ENCODE measurements around the gene TSPAN3. TPM values are rescaled to one million over a fixed set of nuclear protein-coding genes. Genes with fewer than 3 reads are reported as not detected.

Gene TSPAN3
- total RNA-seq, 1 donor from 2014 or later, result 359 TPM

GRCh38 chr15:77013776-77014131 lies 57.2 kb downstream of the TSPAN3 start:
- ATAC-seq, result peak; percentile 5
- no peak overlapping the region for H3K27ac ChIP-seq
- H3K4me1 ChIP-seq, result no peaks in the 10 kb centered on the region
- H3K4me3 ChIP-seq, result no peak overlapping the region
- DNase-seq, result no peak
- H3K27me3 ChIP-seq, result no peaks in the 10 kb centered on the region
- intact Hi-C loops (cut with DNase I), result no loop called here
- H3K36me3 ChIP-seq, result no peaks in the 10 kb centered on the region
- TF ChIP-seq, protein P1, sequence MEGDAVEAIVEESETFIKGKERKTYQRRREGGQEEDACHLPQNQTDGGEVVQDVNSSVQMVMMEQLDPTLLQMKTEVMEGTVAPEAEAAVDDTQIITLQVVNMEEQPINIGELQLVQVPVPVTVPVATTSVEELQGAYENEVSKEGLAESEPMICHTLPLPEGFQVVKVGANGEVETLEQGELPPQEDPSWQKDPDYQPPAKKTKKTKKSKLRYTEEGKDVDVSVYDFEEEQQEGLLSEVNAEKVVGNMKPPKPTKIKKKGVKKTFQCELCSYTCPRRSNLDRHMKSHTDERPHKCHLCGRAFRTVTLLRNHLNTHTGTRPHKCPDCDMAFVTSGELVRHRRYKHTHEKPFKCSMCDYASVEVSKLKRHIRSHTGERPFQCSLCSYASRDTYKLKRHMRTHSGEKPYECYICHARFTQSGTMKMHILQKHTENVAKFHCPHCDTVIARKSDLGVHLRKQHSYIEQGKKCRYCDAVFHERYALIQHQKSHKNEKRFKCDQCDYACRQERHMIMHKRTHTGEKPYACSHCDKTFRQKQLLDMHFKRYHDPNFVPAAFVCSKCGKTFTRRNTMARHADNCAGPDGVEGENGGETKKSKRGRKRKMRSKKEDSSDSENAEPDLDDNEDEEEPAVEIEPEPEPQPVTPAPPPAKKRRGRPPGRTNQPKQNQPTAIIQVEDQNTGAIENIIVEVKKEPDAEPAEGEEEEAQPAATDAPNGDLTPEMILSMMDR (IDR thresholded peaks at IDR 0.05), result no peak
- no peaks in the 10 kb centered on the region for H3K9me3 ChIP-seq

DNA sequence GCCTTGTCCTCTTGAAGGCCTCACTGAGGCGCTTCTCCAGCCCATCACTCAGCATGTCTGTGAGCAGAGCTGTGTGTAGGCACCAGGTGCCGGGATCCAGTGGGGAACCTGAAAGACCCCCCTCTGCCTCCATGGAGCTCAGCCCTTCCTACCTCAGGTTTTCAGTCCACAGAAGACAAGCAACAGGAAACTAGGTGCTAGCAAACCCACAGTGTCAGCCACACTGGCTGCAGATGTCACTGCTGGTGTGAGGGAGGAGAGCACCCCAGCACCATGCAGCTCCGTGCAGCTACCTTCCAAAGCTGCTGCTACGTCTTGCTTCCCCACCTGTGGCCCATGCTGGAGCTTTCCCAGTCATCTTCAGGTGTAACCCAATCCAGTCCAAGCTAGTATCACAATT lies 58.0 kb downstream of the TSPAN3 start:
- ATAC-seq, result no peak
- Histone ChIP-seq H3K27ac (no peak overlapping the region), H3K36me3 (no peaks in the 10 kb centered on the region), H3K4me1 (no peaks in the 10 kb centered on the region), H3K9me3 (no peaks in the 10 kb centered on the region), H3K27me3 (no peaks in the 10 kb centered on the region), H3K4me3 (no peak overlapping the region)
- intact Hi-C loops (cut with DNase I), result no loop called here
- no peak for DNase-seq
- TF ChIP-seq, protein P1 (IDR thresholded peaks at IDR 0.05), result no peak

GRCh38 chr15:77012117-77012712 lies 58.7 kb downstream of the TSPAN3 start:
- DNase-seq (no peak), ATAC-seq (no peak)
- Histone ChIP-seq H3K4me1 (no peaks in the 10 kb centered on the region), H3K27ac (no peak overlapping the region), H3K9me3 (no peaks in the 10 kb centered on the region), H3K27me3 (no peaks in the 10 kb centered on the region), H3K4me3 (no peak overlapping the region), H3K36me3 (no peaks in the 10 kb centered on the region)
- TF ChIP-seq, protein P1 (IDR thresholded peaks at IDR 0.05), result no peak
- intact Hi-C loops (cut with DNase I), result no loop called here

- Histone ChIP-seq H3K4me3 (no peak overlapping the region), H3K36me3 (no peaks in the 10 kb centered on the region), H3K4me1 (no peaks in the 10 kb centered on the region), H3K27me3 (no peaks in the 10 kb centered on the region), H3K27ac (no peak overlapping the region), H3K9me3 (no peaks in the 10 kb centered on the region)
- intact Hi-C loops (cut with DNase I), result no loop called here
- DNase-seq, result no peak
- no peak for ATAC-seq
- TF ChIP-seq, protein P1 (IDR thresholded peaks at IDR 0.05), result no peak
Measured at GRCh38 chr15:77010857-77011256, 60.1 kb downstream of the TSPAN3 start.

DNA sequence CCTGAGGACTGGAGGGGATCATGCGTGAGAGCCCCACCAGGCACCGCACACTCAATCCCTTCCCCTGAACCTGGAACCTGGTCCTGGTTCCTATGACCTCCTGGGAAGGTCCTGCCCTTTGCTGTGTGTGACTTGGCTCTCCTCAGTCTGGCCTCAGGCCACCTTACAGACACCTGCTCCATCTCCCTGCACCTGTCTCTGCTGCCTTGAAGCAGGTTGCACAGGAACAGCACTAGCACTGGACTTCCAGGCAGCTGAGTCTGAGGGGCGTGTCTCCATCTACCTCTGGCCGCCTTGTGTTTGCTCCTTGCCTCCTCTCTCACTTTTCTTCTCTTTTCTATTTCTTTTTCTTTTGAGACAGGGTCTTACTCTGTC lies 60.6 kb downstream of the TSPAN3 start:
- no peak overlapping the region for H3K4me3 ChIP-seq
- no peaks in the 10 kb centered on the region for H3K36me3 ChIP-seq
- no peaks in the 10 kb centered on the region for H3K4me1 ChIP-seq
- intact Hi-C loops (cut with DNase I), result no loop called here
- no peaks in the 10 kb centered on the region for H3K27me3 ChIP-seq
- DNase-seq (no peak), ATAC-seq (no peak)
- TF ChIP-seq, protein P1 (IDR thresholded peaks at IDR 0.05), result no peak
- no peak overlapping the region for H3K27ac ChIP-seq
- H3K9me3 ChIP-seq, result no peaks in the 10 kb centered on the region

Measured in upper lobe of right lung (tissue), 1 donor.